ENCODE data around the gene KDM6B.
"Not testable (repeated sequence)": the region's sequence is repeated elsewhere in the genome, so short reads cannot be mapped to it uniquely, and the experiment has no call there.

KDM6B gene

GRCh38 chr17:7833795-7834541 lies at the start of gene KDM6B:
Gene KDM6B (plus strand): TSS chr17:7834217. CDS start chr17:7845555, 11,338 bp downstream.
- peak; percentile 91 to 92 for DNase-seq

DNA sequence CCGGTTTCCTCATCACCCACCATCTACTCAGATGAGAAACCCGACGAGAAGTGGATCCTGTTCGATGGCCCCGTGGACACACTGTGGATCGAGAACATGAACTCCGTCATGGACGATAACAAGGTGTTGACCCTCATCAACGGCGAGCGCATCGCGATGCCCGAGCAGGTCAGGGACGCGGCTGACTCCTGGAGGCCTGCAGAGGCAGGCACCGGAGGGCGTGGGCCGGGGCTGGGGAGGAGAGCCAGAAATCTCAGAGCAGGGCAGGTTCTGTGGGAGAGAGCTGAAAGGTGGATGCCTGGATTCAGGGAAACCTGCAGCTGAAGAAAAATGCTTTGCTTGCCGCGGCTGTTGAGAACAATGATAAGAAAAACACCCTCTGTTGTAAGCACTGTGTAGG lies 47.2 kb upstream of the KDM6B start:
- no peak for DNase-seq

GRCh38 chr17:7789131-7789530 lies 44.9 kb upstream of the KDM6B start:
- no peak for DNase-seq

- DNase-seq, result no peak
Observed at GRCh38 chr17:7790150-7790549, 43.9 kb upstream of the KDM6B start.

- DNase-seq, result no peak
Observed at GRCh38 chr17:7792611-7793010, 41.4 kb upstream of the KDM6B start.

DNA sequence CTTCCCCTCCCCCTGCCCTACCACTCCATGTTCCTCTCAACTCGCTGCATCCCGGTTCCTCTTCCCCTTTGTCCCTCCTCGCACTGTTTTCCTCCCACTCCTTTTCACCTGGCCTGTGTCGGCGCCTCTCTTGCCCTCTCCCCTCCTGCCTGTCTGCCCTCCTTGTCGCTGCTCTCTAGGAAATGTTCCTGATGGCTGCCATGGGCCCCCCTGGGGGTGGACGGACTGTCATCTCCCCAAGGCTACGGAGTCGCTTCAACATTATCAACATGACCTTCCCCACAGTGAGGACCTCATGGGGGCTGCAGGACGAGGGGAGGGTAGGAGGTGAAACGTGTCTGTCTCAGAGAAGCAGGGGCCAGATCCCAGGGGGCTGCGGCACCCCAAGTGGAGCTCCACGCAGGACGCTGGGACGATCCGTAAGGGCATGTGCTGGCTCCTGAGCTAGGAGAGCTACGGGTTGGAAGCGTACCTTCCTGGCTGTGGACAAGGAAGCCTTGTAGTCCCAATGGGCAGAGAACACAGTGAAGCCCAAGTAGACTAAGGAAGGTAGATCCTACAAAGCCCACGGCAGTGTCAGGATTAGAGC lies 39.8 kb upstream of the KDM6B start:
- no peak for DNase-seq

DNA sequence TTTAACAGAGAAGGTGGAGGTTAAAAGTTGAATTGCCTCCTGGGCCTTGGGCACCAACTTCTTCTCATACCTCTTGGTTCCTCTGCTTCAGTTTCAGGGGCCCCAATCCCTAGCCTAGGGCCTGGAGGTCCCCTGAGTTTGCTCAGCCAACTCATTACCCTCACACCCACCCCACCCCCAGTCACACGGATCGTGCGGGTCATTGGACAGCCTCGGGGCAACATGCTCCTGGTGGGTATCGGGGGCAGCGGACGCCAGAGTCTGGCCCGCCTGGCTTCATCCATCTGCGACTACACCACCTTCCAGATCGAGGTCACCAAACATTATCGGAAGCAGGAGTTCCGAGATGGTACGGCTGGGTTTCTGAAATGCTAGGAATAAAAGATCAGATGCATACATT lies 36.0 kb upstream of the KDM6B start:
- DNase-seq, result no peak

- DNase-seq, result no peak
Observed at GRCh38 chr17:7798839-7799238, 35.2 kb upstream of the KDM6B start.

DNA sequence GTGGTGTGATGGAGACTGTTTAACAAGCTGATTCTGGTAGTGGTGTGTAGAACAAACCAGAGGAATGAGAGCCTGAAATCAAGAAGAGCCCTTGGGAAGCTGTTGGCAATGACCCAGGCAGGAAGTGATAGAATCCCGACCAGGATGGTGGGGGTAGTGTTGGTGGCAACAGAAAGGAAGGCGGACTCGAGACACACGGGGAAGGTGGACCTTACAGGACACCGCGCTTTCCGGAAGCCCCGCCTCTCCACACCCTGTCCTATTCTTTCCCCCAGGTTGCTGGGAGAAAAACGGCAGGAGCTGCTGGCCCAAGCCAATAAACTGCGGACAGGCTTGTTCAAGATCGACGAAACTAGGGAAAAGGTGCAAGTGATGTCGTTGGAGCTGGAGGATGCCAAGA lies 30.0 kb upstream of the KDM6B start:
- DNase-seq, result no peak

GRCh38 chr17:7806587-7806986 lies 27.4 kb upstream of the KDM6B start:
- DNase-seq, result no peak

GRCh38 chr17:7807206-7807605 lies 26.8 kb upstream of the KDM6B start:
- no peak for DNase-seq

DNA sequence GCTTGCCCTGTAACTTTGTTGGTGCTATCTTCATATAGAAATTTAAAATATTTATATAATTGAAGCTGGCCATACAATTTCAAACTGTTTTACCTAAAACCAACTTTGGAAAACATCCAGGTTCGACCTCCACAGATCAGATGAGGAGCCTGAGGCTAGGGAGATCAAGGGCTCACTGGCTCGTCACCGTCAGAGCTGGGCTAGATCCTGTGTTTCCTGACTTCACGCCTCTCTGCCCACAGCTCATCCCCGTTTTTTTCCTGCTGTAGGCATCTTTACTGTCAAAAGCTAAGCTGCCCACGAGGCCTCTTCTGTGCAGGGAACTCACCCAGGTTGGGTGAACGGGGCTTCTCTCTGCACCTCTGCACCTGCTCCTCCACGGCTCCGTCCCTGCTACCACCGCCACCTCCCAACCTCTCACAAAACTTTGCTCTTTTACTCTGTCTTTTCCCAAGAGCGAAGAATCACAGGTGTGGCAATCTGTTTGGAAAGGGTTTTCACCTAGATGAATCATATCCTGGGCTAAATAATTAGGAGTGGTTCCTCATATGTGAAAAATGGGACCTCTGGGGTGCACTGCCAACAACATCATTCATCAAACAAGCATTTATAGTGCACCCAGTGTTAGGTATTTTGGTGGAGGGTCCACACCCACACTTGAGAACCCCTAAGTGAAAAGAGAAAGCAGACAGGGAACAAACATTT lies 24.8 kb upstream of the KDM6B start:
- DNase-seq, result no peak

DNA sequence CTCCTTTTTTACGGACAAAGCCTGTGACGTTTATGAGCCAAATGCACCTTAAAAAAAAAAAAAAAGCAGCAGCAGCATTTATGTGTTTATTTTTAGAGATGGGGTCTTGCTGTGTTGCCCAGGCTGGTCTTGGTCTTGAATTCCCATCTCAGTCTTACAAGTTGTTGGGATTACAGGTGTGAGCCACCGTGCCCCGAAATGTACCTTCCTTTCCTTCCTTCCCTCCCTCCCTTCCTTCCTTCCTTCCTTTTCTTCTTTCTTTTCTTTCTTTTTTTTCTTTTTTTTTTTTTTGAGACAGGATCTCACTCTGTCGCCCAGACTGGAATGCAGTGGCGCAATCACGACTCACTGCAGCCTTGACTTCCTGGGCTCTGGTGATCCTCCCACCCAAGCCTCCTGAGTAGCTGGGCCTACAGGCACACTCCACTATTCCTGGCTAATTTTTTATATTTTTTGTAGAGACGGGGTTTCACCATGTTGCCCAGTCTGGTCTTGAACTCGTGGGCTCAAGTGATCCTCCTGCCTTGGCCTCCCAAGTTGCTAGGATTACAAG lies 24.1 kb upstream of the KDM6B start:
- not testable (repeated sequence) for DNase-seq

GRCh38 chr17:7811251-7811650 lies 22.8 kb upstream of the KDM6B start:
- no peak for DNase-seq

DNA sequence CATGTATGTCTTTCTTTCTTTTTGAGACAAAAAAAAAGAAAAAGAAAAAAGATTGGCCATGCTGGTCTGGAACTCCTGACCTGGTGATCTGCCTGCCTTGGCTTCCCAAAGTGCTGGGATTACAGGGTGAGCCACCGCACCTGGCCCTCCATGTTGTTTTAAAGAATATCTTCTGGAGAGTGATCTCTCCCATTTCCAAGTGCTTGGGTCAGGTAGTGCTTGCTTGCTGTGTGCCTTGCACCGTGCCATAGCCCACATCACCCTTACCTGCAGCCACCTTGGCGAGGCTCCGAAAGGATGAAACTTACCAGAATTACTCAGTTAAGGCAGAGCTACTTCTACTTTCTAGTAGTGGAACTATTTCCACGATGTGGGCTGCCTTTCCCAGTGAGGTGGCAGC lies 19.0 kb upstream of the KDM6B start:
- no peak for DNase-seq

DNA sequence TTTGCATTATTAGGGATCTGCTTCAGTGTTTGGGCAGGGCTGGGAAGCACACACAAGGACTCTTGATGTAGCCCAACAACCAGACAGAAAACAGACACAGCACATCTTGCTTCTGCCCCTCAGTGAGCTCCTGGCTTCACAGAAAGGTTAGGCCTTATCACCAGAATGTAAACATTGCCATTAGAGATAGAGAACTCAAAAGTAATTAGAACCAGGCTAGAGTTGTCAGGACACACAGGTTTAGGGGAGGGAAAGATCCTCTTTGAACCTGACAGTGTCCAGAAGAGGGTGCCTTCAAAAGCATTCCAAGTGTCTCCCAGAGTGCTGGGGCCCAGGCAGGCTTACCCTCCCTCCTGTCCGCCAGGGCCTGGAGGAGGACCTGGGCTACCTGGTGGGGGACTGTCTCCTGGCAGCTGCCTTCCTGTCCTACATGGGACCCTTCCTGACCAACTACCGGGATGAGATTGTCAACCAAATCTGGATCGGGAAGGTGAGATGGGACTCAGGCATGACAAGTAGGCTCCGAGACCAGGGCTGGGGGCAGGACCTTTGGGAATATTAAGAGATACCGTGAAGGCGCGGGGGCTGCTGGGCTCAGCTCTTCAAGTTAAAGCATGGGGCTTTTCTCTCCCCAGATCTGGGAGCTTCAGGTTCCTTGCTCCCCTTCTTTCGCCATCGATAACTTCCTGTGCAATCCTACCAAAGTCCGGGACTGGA lies 16.9 kb upstream of the KDM6B start:
- DNase-seq, result no peak

GRCh38 chr17:7817643-7817964 lies 16.4 kb upstream of the KDM6B start:
- DNase-seq, result no peak

GRCh38 chr17:7818026-7818425 lies 16.0 kb upstream of the KDM6B start:
- DNase-seq, result no peak

DNA sequence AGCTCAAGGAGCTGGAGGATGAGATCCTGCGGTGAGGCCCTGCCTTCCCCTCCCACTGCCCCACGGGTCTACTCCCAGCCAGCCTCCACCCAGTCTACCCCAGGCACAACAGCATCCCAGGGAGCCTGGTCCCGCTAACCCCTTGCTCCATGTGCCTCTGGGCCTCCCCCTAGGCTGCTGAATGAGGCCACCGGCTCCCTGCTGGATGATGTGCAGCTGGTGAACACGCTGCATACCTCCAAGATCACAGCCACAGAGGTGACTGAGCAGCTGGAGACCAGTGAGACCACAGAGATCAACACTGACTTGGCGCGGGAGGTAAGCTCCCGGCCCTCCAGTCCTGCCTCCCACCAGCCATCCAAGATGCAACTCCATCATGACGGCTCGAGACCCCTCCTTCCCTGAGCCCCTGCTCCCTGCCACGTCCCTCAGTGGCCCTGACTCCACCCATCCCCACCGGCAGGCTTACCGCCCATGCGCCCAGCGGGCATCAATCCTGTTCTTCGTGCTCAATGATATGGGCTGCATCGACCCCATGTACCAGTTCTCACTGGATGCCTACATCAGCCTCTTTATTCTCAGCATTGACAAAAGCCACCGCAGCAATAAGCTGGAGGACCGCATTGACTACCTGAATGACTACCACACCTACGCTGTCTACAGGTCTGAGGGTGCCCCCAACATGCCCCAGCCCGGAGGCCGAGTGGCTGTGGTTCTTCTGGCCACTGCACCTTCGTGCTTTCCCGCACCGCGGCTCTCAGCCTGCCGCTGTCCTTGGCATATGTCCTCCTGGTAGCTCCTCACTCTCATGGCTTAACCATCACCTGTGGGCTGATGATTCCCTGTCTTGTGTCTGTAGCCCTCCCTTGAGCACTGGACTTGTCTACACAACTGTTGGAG lies 15.0 kb upstream of the KDM6B start:
- no peak for DNase-seq

DNA sequence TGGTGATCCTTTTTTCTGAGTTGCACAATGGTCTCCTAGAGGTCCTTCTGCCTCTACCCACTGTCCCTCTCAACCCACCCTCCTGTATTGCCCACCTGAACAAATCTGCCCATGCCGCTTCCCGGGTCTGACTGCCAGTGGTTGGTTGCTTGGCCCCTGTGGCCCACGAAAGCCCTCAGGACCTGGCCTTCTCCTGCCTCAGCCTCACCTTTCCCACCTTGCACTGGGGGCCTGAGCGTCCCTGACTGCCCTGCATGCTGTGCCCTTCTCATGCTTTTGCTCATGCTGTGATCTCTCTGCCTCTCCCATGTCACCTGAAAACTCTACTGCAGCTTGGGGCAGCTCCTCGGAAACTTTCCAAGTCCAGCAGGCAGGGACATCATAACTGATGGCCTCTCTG lies 13.8 kb upstream of the KDM6B start:
- no peak for DNase-seq

GRCh38 chr17:7822126-7822525 lies 11.9 kb upstream of the KDM6B start:
- no peak for DNase-seq

DNA sequence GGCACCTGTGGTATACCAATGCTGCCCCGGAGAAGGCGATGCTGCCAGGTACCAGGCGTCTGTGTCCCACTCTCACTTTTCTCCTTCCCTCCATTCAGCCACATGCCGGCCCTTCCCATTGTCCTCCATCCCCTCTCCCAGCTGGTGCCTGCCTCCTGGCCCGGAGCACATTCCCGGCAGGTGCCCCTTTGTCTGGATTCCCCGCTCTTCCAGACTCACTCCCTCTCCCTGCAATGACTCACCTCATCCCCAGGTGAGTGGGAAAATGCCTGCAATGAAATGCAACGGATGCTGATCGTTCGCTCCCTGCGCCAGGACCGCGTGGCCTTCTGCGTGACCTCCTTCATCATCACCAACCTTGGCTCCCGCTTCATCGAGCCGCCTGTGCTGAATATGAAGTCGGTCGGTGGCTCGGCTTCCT lies 10.4 kb upstream of the KDM6B start:
- no peak for DNase-seq

All from CD4-positive, alpha-beta T cell treated with Interleukin-4 for 1 hour (primary cell).